Neural progenitor cell (in vitro differentiated cells): Measurements from ENCODE around the gene PIGQ.

ENCODE experiments used
- EZH2 ChIP-seq: fragments of 200-600 bp; sonication (generic); IDR thresholded peaks from 2 replicates; pipeline ENCODE4 v1.6.1; 2017; ENCODE audit warnings: antibody characterized with exemption, mild to moderate bottlenecking, moderate library complexity
- EZH2phosphoT487 ChIP-seq: fragments of 200-600 bp; sonication (generic); IDR thresholded peaks from 2 replicates; pipeline ENCODE4 v1.6.1; 2017; ENCODE audit warnings: antibody characterized with exemption
- TF ChIP-seq, protein P1 (sequence below): fragments of 200-600 bp; sonication (generic); IDR thresholded peaks from 2 replicates; pipeline ENCODE4 v1.5.1; 2017; ENCODE audit warnings: antibody characterized with exemption, mild to moderate bottlenecking

DNA sequence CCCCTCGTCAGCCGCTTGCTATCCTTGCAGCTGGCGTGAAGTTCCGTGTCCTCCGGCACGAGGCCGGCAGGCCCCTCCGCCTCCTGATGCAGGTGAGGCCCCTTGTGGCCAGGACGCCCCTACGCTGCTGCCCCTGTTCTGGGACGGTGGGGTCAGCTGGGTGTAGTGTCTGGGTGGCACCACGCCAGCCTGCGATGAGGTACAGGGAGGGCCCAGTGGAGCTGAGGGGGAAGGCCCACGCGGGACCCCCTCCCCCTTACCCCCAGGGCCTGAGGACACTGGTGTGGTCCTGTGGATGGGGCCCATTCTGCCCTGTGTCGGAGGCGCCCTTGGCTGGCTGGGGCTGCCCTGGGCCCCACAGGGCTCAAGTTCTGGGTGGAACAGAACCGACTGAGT is 12.4 kb downstream of the PIGQ start:
- TF ChIP-seq, protein P1, sequence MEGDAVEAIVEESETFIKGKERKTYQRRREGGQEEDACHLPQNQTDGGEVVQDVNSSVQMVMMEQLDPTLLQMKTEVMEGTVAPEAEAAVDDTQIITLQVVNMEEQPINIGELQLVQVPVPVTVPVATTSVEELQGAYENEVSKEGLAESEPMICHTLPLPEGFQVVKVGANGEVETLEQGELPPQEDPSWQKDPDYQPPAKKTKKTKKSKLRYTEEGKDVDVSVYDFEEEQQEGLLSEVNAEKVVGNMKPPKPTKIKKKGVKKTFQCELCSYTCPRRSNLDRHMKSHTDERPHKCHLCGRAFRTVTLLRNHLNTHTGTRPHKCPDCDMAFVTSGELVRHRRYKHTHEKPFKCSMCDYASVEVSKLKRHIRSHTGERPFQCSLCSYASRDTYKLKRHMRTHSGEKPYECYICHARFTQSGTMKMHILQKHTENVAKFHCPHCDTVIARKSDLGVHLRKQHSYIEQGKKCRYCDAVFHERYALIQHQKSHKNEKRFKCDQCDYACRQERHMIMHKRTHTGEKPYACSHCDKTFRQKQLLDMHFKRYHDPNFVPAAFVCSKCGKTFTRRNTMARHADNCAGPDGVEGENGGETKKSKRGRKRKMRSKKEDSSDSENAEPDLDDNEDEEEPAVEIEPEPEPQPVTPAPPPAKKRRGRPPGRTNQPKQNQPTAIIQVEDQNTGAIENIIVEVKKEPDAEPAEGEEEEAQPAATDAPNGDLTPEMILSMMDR, result no peak
- TF ChIP-seq EZH2 (no peak), EZH2phosphoT487 (no peak)
